Measurements from ENCODE around the gene ALS2CL.

The ALS2CL gene

GRCh38 chr3:46685446-46685845 lies 8.0 kb downstream of the ALS2CL start:
- Histone ChIP-seq H2AFZ (ENCODE audit: low read length) (no peak overlapping the region), H3F3A (ENCODE audit: insufficient read depth, low read length) (no peaks in the 10 kb centered on the region), H3K79me2 (ENCODE audit: low read length) (no peaks in the 10 kb centered on the region), H3K4me1 (ENCODE audit: low read length) (no peaks in the 10 kb centered on the region), H3K36me3 (replicated peaks; ENCODE audit: insufficient read depth, low read length) (no peaks in the 10 kb centered on the region), H4K20me1 (ENCODE audit: insufficient read depth, low read length) (no peaks in the 10 kb centered on the region), H3K9me2 (replicated peaks; ENCODE audit: insufficient read depth, low read length) (no peaks in the 10 kb centered on the region), H3K9me3 (replicated peaks; ENCODE audit: insufficient read depth, low read length) (no peaks in the 10 kb centered on the region), H3K27ac (ENCODE audit: low read length) (no peak overlapping the region), H3K4me3 (ENCODE audit: low read length) (no peak overlapping the region), H3K4me2 (ENCODE audit: low read depth, low read length) (no peak overlapping the region), H3K27me3 (replicated peaks; ENCODE audit: insufficient read depth, low read length) (no peaks in the 10 kb centered on the region), H3K9ac (ENCODE audit: low read length) (no peak overlapping the region)
- DNase-seq: no peak
- TF ChIP-seq EZH2phosphoT487 (IDR thresholded peaks at IDR 0.05; ENCODE audit: low read length): no peak
- TF ChIP-seq CTCF (IDR thresholded peaks at IDR 0.05; ENCODE audit: low read length): no peak
- TF ChIP-seq EZH2 (optimal IDR thresholded peaks at IDR 0.05; ENCODE audit: low read depth, low read length): no peak

- no peaks in the 10 kb centered on the region for H3K36me3 ChIP-seq (replicated peaks; ENCODE audit: insufficient read depth, low read length)
- H3K4me1 ChIP-seq (ENCODE audit: low read length): no peaks in the 10 kb centered on the region
- TF ChIP-seq EZH2phosphoT487 (IDR thresholded peaks at IDR 0.05; ENCODE audit: low read length): no peak
- TF ChIP-seq EZH2 (optimal IDR thresholded peaks at IDR 0.05; ENCODE audit: low read depth, low read length): no peak
- TF ChIP-seq CTCF (IDR thresholded peaks at IDR 0.05; ENCODE audit: low read length): no peak
- H3K79me2 ChIP-seq (ENCODE audit: low read length): no peaks in the 10 kb centered on the region
- H2AFZ ChIP-seq (ENCODE audit: low read length): no peak overlapping the region
- no peak overlapping the region for H3K27ac ChIP-seq (ENCODE audit: low read length)
- no peak overlapping the region for H3K4me2 ChIP-seq (ENCODE audit: low read depth, low read length)
- no peaks in the 10 kb centered on the region for H3K9me3 ChIP-seq (replicated peaks; ENCODE audit: insufficient read depth, low read length)
- H4K20me1 ChIP-seq (ENCODE audit: insufficient read depth, low read length): no peaks in the 10 kb centered on the region
- no peak overlapping the region for H3K9ac ChIP-seq (ENCODE audit: low read length)
- H3K4me3 ChIP-seq (ENCODE audit: low read length): no peak overlapping the region
- H3K27me3 ChIP-seq (replicated peaks; ENCODE audit: insufficient read depth, low read length): 0 out of 2 replicates have a peak, but pooled peaks cover under 1% of the 10 kb centered on the region
- H3F3A ChIP-seq (ENCODE audit: insufficient read depth, low read length): no peaks in the 10 kb centered on the region
- no peaks in the 10 kb centered on the region for H3K9me2 ChIP-seq (replicated peaks; ENCODE audit: insufficient read depth, low read length)
- DNase-seq: no peak
Observed at GRCh38 chr3:46684891-46685290, 8.6 kb downstream of the ALS2CL start.

GRCh38 chr3:46682974-46683373 lies 10.5 kb downstream of the ALS2CL start:
- H3K79me2 ChIP-seq (ENCODE audit: low read length): no peaks in the 10 kb centered on the region
- no peak overlapping the region for H3K9ac ChIP-seq (ENCODE audit: low read length)
- no peaks in the 10 kb centered on the region for H3K9me2 ChIP-seq (replicated peaks; ENCODE audit: insufficient read depth, low read length)
- no peaks in the 10 kb centered on the region for H3K36me3 ChIP-seq (replicated peaks; ENCODE audit: insufficient read depth, low read length)
- no peaks in the 10 kb centered on the region for H3K4me1 ChIP-seq (ENCODE audit: low read length)
- H3F3A ChIP-seq (ENCODE audit: insufficient read depth, low read length): no peaks in the 10 kb centered on the region
- no peak overlapping the region for H3K4me2 ChIP-seq (ENCODE audit: low read depth, low read length)
- H3K27me3 ChIP-seq (replicated peaks; ENCODE audit: insufficient read depth, low read length): 0 out of 2 replicates have a peak, but pooled peaks cover 5% of the 10 kb centered on the region
- H3K9me3 ChIP-seq (replicated peaks; ENCODE audit: insufficient read depth, low read length): no peaks in the 10 kb centered on the region
- H2AFZ ChIP-seq (ENCODE audit: low read length): no peak overlapping the region
- H3K4me3 ChIP-seq (ENCODE audit: low read length): no peak overlapping the region
- H3K27ac ChIP-seq (ENCODE audit: low read length): no peak overlapping the region
- TF ChIP-seq EZH2phosphoT487 (IDR thresholded peaks at IDR 0.05; ENCODE audit: low read length) (no peak), CTCF (IDR thresholded peaks at IDR 0.05; ENCODE audit: low read length) (no peak), EZH2 (optimal IDR thresholded peaks at IDR 0.05; ENCODE audit: low read depth, low read length) (no peak)
- DNase-seq: no peak
- no peaks in the 10 kb centered on the region for H4K20me1 ChIP-seq (ENCODE audit: insufficient read depth, low read length)

Measured in MM.1S (cell line).